DND-41 (cell line): ENCODE results near the gene PCDH9.

Source experiments
- ATAC-seq: fragments of 200-7000 bp; cut with Tn5 transposase; 3 replicates; pipeline ENCODE4 v1.9.1; 2021; ENCODE audit warnings: low read depth; ENCODE audit not compliant: insufficient read depth
- DNase-seq: peaks from one replicate; pipeline ENCODE4 v3.0.0-alpha.2; 2020
- H2AFZ ChIP-seq: 2 replicates; pipeline ENCODE4 v1.6.0; 2012; ENCODE audit warnings: low read depth, low read length
- H3K27ac ChIP-seq: 2 replicates; pipeline ENCODE4 v1.5.1; 2012; ENCODE audit warnings: low read length, inconsistent platforms
- H3K27me3 ChIP-seq: fragments of 200-600 bp; sonication (generic); 2 replicates; pipeline ENCODE4 v1.6.0; 2012; ENCODE audit warnings: low read length, mild to moderate bottlenecking, inconsistent platforms; ENCODE audit not compliant: insufficient read depth, poor library complexity
- H3K36me3 ChIP-seq: 2 replicates; pipeline ENCODE4 v1.5.1; 2012; ENCODE audit warnings: low read length, inconsistent platforms; ENCODE audit not compliant: insufficient read depth
- H3K4me1 ChIP-seq: 2 replicates; pipeline ENCODE4 v1.5.1; 2012; ENCODE audit warnings: mild to moderate bottlenecking, low read length; ENCODE audit not compliant: insufficient read depth
- H3K4me2 ChIP-seq: 2 replicates; pipeline ENCODE4 v1.6.0; 2012; ENCODE audit warnings: mild to moderate bottlenecking, moderate library complexity, low read length, inconsistent platforms; ENCODE audit not compliant: insufficient read depth
- H3K4me3 ChIP-seq, 2 experiments: fragments of 200-600 bp in 1 of 2; shearing (Covaris generic) in 1 of 2; 2 replicates each; pipeline ENCODE4 v1.5.1; 2012 to 2016; ENCODE audit warnings: inconsistent platforms in 2 of 2, low read length in 2 of 2, mild to moderate bottlenecking in 2 of 2, low read depth in 1 of 2, moderate library complexity in 1 of 2
- H3K79me2 ChIP-seq: 2 replicates; pipeline ENCODE4 v1.6.0; 2012; ENCODE audit warnings: low read length, inconsistent platforms; ENCODE audit not compliant: insufficient read depth
- H3K9ac ChIP-seq: 2 replicates; pipeline ENCODE4 v1.6.0; 2012; ENCODE audit warnings: low read depth, mild to moderate bottlenecking, inconsistent platforms, low read length, moderate library complexity
- H3K9me3 ChIP-seq: 2 replicates; pipeline ENCODE4 v1.5.1; 2012; ENCODE audit warnings: low read length, moderate library complexity, mild to moderate bottlenecking, inconsistent platforms; ENCODE audit not compliant: insufficient read depth, severe bottlenecking
- H4K20me1 ChIP-seq: 2 replicates; pipeline ENCODE4 v1.6.0; 2012; ENCODE audit warnings: low read length; ENCODE audit not compliant: insufficient read depth
- CTCF ChIP-seq: IDR thresholded peaks from 2 replicates; pipeline ENCODE4 v1.5.1; 2012; ENCODE audit warnings: borderline replicate concordance, low read length, moderate library complexity, mild to moderate bottlenecking; ENCODE audit not compliant: poor library complexity, severe bottlenecking; ENCODE audit errors: extremely low read depth
- EZH2 ChIP-seq: IDR thresholded peaks from 3 replicates; pipeline ENCODE4 v1.6.1; 2012; ENCODE audit warnings: borderline replicate concordance, low read depth, mild to moderate bottlenecking, moderate library complexity, low read length, inconsistent platforms; ENCODE audit not compliant: severe bottlenecking

Gene PCDH9

GRCh38 chr13:66926851-66927524 is 303.1 kb downstream of the PCDH9 start:
- Histone ChIP-seq H3K4me1 (peaks cover 10% of the 10 kb centered on the region), H3K27me3 (no peaks in the 10 kb centered on the region), H3K4me3 (no peak overlapping the region), H2AFZ (no peak overlapping the region), H3K4me2 (no peak overlapping the region), H3K9ac (no peak overlapping the region), H3K9me3 (no peaks in the 10 kb centered on the region), H4K20me1 (no peaks in the 10 kb centered on the region), H3K36me3 (no peaks in the 10 kb centered on the region), H3K79me2 (no peaks in the 10 kb centered on the region), H3K27ac (no peak overlapping the region)
- ATAC-seq = no peak
- TF ChIP-seq EZH2 (no peak), CTCF (no peak)
- DNase-seq = no peak

GRCh38 chr13:66926200-66926850 is 303.8 kb downstream of the PCDH9 start:
- H3K36me3 ChIP-seq = no peaks in the 10 kb centered on the region
- no peaks in the 10 kb centered on the region for H4K20me1 ChIP-seq
- no peak overlapping the region for H3K27ac ChIP-seq
- ATAC-seq = no peak
- TF ChIP-seq CTCF (no peak), EZH2 (no peak)
- no peak overlapping the region for H3K4me2 ChIP-seq
- H3K9ac ChIP-seq = no peak overlapping the region
- H2AFZ ChIP-seq = peak overlapping the region; percentile 51; the same call in 1 of the 2 replicates
- H3K4me1 ChIP-seq = peaks cover 10% of the 10 kb centered on the region
- H3K9me3 ChIP-seq = no peaks in the 10 kb centered on the region
- H3K79me2 ChIP-seq = no peaks in the 10 kb centered on the region
- H3K4me3 ChIP-seq = no peak overlapping the region
- no peak for DNase-seq
- H3K27me3 ChIP-seq = no peaks in the 10 kb centered on the region

- ATAC-seq (no peak), DNase-seq (no peak)
- Histone ChIP-seq H3K27ac (no peak overlapping the region), H3K36me3 (no peaks in the 10 kb centered on the region), H3K27me3 (no peaks in the 10 kb centered on the region), H4K20me1 (no peaks in the 10 kb centered on the region), H3K9ac (no peak overlapping the region), H2AFZ (no peak overlapping the region), H3K79me2 (no peaks in the 10 kb centered on the region), H3K9me3 (no peaks in the 10 kb centered on the region), H3K4me2 (no peak overlapping the region), H3K4me1 (peaks cover 4% of the 10 kb centered on the region; the same call in 1 of the 2 replicates), H3K4me3 (no peak overlapping the region)
- TF ChIP-seq CTCF (no peak), EZH2 (no peak)
Observed at GRCh38 chr13:66922444-66922843, 307.7 kb downstream of the PCDH9 start.

- no peaks in the 10 kb centered on the region for H3K9me3 ChIP-seq
- peaks cover 7% of the 10 kb centered on the region for H3K4me1 ChIP-seq
- no peak overlapping the region for H2AFZ ChIP-seq
- no peak for DNase-seq
- no peaks in the 10 kb centered on the region for H3K79me2 ChIP-seq
- no peak overlapping the region for H3K9ac ChIP-seq
- no peaks in the 10 kb centered on the region for H3K36me3 ChIP-seq
- TF ChIP-seq CTCF = no peak
- no peak for TF ChIP-seq EZH2
- H3K27ac ChIP-seq = no peak overlapping the region
- H3K27me3 ChIP-seq = no peaks in the 10 kb centered on the region
- H3K4me3 ChIP-seq = no peak overlapping the region
- H3K4me2 ChIP-seq = no peak overlapping the region
- H4K20me1 ChIP-seq = no peaks in the 10 kb centered on the region
- no peak for ATAC-seq
Observed at GRCh38 chr13:66921437-66921836, 308.7 kb downstream of the PCDH9 start.
